ENCODE results near the gene STN1.

DNA sequence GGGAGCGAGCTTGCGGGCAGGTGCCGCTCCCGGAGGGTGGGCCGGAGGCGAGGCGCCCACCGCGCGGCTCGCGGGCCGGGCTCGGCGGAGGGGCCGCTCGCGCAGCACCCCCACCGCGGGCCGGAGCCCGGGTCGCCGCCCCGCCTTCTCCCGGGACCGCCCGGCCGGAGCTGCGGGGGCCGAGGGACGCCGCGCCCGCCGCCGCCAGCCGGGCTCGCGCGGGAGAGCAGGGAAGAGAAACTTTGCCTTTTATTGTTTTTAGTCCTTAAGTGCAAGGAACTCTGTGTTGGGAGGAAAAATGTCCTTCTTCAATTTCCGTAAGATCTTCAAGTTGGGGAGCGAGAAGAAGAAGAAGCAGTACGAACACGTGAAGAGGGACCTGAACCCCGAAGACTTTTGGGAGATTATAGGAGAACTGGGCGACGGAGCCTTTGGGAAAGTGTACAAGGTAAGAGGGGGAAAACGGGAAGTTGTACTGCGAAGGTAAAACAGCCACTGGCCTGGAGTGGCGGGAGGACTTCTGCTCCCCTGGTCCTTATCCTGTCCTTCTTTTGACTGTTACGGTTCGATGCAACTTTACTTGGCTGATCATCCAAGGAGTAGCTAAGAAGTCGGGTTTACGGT lies 49.6 kb upstream of the STN1 start:
- TF ChIP-seq CTCF (IDR thresholded peaks at IDR 0.05; ENCODE audit: low read depth, low read length) (no peak), EZH2phosphoT487 (IDR thresholded peaks at IDR 0.05; ENCODE audit: low read depth) (no peak)

Measured in OCI-LY3 (cell line).